UCSD-AML1 (cell line): ENCODE results near the gene KIF25.

Source experiments
- DNase-seq: peaks from one replicate; lab custom pipeline; 2025; ENCODE audit not compliant: unreplicated experiment; lab: John Stamatoyannopoulos, UW

The KIF25 gene

DNA sequence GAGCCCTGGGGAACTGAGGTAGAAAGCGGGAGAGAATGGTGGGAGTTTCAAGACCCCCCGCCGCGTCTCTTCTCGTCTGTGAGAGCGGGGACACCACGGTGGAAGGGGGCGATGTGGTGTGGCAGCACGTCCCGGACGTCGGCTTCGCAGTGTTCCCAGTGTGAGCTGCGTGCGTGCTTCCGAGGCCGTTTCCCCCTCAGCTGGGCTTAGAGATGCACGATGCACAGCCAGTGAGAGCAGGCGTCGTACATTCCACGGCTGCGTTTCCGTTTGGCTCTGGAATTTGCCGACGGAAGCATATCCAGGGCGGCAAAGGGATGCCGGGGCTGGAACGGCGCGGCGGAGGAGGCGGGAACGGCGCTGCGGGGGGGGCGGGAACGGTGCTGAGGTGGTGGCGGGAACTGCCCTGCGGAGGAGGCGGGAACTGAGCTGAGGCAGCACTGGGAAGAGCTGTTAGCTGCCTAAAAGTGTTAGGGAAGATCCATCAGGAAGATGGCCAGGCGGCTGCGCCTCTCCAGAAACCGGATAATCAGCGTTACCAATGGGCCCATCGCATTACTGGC lies 37.7 kb downstream of the KIF25 start:
- no peak for DNase-seq

DNA sequence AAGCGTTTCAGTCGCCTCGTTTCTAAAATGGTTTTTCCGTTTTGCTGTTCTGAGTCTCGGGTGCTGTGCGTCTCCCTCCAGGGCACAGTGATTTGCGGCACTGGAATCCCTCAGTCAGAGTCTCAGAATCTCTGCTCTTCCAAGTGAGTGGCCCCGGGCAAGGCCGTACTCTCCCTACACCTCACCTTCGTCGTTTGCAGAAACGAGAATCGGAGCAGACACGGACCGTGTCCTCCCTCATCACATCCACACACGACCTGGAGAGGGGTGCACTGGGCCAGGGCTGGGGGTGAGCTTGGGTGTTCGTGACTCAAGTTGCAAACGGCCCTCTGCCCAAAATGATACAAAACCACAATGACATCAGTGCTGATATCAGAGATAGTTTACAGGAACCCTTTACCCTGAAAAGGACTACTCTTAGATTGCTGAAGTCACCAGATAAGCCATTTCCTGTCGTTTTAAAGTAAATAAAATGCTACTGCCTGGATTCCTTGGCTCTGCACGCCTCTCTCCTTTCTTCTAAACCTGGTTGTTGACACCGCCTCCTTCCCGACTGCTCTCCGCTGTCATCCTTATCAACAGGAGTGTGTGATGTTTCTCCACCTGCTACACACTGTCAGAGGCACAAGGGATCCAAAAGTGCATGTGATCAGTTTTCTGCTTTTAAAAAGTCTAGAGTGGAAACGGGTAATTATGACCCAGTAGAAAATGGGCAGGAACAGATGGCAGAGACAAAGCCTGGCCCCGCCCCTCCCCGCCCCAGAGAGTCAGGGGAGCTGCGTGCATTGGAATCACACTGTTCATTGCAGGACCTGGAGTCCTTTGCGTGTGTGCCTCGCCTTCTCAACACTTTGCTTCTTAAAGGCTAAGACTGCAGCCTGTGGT lies 38.4 kb downstream of the KIF25 start:
- no peak for DNase-seq

DNA sequence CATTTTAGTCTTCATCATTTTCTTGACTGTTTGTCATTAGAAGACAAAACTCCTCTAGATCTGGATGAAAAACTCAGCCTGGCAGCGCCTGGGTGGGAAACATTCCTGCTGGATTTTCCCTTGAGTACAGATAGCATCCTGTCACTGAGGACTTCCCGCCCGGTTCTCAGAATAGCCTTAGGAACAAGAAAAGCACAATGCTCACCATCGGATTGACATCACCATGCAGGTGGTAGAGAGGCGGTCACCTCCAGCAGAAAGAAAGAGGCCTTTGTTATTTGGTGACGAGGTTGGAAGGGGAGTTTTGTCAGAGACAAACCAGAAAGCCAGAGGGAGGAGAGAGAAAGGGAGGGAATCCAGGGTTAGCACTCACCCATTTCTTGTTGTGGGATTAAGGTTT lies 39.8 kb downstream of the KIF25 start:
- no peak for DNase-seq

DNA sequence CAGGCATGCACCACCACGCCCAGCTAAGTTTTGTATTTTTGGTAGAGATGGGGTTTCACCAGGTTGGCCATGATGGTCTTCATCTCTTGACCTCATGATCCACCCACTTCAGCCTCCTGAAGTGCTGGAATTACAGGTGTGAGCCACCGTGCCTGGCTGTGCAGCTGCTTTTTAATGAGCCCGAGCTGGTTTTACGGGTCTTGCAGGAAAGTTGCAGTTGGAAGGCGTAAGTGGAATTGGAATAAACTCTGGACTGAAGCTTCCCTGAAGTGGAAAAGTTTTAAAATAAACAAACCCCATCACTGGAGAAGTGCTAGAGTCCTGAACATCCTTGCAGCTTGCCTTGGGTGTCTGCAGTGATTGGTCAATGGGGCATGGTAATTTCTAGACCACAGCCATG lies 40.4 kb downstream of the KIF25 start:
- DNase-seq: no peak

DNA sequence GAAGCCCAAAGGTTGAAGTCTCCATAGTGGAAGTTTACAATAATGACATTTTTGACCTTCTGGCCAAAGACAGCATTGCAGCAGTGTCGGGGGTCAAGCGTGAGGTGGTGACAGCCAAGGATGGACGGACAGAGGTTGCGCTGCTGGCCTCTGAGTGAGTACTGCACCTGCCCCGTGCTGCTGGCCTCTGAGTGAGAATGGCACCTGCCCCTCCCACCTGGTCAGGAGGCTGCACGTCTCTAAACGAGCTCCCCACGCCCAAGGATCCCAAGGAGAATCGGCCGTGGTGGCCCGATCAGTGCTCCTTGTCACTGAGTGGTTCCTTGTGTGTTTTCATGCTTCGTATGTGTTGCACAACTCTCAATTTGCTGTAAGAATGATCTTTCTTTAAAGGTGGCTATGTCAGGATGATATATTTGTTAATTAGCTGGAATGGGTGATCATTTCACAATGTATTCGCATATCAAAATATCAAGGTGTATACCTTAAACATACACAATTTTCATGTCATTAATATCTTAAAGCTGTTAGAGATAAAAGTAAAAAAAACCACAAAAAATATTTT lies 41.2 kb downstream of the KIF25 start:
- no peak for DNase-seq

DNA sequence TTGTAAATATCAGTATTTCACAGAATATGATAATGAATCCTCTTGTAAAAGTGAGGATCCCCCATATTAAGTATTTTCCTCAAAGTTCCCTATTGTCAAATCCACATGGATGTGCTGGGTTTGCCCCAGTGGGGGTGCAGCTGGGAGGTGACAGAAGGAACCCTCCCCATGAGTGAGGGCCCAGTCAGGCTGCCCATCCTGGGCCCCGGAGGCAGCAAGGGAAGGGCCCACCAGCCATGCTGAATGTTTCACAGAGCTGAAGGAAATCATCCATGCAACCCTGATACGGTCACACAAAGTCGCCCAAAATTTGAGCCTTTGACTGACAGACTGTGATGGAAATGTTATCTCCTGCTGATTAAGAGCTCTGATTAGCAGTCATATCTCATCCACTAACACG lies 41.8 kb downstream of the KIF25 start:
- no peak for DNase-seq

DNA sequence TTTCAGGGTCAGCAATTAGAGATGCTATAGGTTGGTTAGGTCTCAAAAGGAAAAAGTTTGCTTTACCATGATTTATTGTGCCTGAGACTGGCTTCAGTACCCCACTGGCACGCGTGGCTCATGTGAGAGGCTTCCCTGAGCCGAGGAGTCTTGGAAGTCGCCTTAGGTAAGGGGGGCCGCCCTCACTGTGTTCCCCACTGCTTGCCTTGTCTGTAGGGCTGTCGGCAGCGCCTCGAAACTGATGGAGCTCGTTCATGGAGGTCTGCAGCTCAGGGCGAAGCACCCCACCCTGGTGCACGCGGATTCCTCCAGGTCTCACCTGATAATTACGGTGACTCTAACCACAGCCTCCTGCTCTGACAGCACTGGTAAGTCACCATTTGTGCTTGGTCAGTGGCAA lies 42.4 kb downstream of the KIF25 start:
- no peak for DNase-seq

DNA sequence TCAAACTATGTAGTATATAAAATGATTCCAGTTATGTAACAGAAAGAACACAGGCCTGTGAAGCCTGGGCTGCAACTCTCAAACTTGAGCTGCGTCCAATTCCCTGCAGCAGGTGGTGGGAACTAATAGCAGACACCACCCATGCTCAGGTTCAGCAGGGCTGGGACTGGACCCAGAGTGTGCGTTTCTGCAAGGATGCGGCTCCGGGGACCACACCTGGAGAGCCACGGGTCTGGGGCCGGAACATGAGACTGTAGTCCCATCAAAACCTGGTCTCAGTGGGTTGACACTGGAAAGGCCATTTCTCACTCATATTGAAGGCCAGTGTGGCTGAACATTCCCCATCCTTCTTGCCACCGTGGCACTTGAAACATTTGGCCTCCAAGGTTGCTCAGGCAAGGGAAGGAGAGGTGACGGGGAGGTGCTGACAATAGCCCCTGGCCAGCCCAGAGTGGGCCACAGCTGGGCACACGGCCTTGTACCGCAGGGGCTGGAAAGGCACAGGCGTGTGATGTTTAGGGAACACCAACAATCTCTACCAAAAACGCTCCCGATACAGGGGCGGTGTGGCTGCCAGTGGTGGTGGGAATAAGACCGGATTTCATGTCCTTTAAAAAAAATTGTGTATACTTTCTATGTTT lies 43.5 kb downstream of the KIF25 start:
- DNase-seq: no peak

DNA sequence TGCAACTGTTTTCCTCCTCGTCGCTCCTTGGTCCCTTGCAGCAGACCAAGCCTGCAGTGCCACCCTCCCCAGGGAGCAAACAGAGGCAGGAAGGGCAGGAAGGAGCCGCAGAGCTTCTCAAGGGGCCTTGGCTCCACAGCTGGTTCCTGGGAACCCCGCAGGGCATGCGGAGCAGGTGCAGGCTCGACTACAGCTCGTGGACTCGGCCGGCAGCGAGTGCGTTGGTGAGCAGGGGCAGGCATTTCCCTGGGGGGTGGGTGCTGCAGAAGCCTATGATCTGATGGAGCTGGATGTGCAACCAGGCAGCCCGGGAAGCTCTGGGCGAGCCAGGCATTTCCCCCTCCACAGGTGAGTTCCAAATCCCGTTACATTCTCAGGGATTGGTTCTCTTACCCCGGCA lies 44.5 kb downstream of the KIF25 start:
- DNase-seq: no peak

DNA sequence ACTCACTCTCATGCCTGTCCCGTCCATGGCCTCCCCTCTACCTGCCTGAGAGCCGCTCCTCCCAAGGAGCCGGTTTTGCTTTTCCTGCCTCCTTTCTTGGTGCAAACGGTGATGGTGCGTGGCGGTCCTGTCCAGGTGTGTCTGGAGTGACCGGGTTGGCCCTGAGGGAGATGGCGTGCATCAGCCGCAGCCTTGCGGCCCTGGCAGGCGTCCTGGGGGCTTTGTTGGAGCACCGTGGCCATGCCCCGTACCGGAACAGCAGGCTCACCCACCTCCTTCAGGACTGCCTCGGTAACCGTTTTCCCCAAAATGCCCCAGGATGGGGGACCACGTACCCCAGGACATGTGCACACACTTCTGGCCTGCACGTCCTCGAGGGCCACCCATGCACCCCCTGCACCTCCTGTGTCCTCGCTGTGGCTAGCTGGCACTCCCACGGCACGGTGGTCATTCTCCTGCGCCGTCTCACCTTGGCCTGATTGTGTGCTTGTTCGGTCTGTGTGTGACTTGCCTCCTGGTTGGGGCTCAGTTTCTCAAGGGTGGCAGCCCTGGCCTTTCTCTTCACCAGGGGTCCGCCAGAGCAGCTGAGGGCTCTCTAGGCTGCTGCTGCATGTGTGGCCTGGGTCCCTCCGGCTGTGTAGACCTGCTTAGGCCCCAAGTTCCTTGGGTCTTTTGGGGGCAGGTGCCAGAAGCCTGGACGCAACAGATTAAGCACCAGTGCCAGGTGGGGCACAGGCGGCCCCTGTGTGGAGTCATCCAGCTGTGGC lies 45.1 kb downstream of the KIF25 start:
- no peak for DNase-seq

DNA sequence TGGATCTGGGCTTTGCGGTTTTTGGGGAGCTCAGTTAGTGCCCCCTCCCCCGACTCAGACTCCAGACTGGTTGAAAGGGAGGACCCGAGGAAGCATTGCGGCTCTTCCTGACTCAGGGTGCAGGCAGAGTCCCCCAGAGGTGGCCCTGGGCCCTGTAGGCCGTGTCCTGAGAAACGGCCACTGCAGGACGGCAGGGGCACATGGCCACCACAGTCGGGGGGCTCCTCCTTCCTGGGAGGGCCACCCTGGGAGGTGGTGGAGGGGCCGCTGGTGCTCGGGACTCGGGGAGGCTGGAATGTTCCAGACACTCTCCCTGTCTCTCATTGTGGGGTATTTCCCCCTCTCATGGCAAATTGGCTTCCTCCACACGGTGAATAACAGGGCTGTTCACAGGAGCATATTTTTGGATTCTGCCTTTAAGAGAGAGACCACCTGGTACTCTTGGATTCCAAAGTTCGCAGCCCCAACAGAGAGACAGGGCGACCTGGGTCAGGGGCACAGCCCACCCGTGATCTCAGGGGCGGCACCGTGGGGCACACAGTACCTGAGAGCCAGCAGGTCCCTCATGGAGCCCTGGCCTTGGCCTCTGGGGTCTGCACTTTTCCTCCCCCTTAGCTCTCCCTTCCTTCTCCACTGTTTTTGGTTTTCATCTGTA lies 45.8 kb downstream of the KIF25 start:
- DNase-seq: no peak

DNA sequence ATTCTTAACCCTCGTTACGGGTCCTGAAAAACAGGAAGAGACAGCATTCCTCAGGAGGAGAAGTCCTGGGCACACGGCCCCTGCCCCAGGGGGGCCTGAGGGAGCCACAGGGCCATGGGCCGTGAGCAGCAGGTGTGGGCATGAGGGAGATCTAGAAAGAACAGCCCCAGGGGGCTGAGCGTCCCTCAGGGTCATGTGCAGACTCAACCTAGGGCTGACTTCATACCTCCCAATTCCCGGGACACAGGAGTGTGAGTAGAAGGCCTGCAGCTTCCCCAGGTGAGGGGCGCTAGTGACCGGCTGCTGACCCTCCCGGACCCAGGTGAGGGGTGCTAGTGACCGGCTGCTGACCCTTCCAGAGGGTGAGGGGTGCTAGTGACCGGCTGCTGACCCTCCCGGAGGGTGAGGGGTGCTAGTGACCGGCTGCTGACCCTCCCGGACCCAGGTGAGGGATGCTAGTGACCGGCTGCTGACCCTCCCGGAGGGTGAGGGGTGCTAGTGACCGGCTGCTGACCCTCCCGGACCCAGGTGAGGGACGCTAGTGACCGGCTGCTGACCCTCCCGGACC lies 46.5 kb downstream of the KIF25 start:
- no peak for DNase-seq

DNA sequence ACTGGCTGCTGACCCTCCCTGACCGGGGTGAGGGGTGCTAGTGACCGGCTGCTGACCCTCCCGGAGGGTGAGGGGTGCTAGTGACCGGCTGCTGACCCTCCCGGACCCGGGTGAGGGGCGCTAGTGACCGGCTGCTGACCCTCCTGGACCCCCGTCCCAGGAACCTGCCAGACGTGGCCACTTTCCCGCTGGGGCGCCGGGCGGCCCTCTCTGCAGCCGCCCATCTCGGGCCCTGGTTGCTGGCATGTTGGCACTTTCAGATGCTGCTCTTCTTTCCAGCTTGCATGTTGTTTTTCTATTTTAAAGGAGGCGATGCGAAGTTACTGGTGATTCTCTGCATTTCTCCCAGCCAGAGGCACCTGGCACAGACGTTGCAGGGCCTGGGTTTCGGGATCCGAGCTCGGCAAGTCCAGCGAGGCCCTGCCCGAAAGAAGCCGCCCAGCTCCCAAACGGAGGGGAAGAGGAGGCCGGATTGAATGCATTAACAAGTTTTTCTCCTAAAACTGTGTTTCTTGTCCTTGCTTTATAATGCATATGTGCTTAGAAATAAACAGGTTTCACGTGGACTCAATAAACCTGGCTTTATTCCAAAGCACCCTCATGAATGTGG lies 47.2 kb downstream of the KIF25 start:
- no peak for DNase-seq

DNA sequence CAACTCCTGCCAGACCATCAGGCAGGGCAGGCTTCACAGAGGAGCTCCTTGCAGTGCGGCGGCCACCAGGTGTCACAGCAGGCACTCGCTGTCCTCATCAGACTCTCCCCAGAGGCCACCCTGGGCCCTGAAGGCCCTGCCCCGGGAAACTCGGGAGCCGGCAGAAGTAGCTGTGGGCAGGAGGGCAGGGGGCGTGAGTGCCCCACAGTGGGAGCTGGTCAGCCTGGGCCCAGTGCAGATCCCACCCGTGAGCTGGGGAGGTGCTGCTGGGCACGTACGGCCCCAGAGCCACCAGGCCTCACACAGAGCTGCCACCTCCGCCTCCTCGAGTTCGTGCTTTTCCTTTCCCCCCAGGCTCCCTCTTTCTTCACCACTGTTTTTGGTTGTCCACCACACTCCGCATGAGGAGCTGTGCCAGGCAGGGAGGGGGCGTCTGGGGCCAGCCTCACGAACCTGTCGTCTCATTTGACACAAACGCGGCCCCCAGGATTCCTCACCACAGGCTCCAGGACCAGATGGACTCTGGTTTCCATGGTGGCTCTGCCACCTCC lies 47.7 kb downstream of the KIF25 start:
- DNase-seq: no peak

DNA sequence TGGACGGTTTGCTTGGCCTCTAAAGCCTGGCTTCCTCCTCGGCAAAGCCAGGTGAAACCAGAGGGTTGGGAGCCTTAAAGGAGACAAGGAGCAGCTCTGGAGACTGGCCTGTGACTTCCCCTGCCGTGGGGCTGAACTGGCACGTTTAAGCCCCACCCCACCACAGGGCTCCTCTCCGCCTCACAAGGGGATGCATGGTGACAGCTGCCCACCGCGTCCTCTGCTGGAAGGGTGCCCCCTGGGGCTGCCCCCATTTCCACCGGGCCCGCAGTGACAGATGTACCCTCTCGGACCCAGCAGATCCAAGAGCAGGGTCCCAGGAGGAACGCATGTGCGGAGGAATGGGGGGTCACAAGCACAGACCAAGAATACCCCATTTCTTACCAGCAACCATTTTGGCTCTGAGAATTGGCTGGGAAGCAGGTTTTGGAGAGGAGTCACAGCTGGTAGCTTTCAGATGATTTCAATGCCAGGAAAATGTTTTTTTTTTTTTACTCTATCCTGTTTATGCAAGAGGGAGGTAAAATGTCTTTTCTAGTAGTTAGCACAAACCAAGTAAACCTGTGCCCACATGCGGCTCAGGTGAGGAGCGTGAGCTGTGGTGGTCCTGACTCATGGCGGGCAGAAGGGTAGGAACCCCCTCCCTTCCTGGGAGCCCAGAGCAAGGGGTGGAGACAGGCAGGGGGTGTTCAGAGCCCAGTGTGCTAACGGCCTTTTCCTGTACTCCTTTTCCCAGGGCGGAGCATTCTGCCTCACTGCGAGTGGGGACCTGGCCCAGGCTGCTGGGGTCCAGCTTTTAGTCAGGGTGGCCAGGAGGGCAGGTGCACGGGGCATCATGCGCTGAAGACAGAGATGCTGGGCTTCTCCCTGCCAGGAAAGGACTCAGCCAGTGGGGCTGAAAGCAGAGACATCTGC lies 48.5 kb downstream of the KIF25 start:
- DNase-seq: no peak

DNA sequence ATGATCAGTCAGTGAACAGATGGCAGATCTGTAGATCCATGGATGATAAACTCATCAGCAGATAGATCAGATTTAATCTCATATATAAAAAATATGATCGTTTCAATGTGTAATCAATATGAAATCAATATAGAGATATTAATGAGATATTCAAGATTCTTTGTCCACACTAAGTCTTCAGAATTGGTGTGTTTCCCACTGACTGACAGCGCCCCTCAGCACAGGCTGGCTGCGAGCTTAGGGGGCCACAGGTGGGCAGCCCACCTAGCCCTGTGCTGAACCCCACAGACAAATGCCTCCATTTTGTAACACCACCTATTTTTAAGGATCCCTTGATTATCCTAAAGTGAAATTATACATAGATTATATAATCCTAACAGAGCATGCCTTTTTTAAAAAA lies 49.2 kb downstream of the KIF25 start:
- DNase-seq: no peak

DNA sequence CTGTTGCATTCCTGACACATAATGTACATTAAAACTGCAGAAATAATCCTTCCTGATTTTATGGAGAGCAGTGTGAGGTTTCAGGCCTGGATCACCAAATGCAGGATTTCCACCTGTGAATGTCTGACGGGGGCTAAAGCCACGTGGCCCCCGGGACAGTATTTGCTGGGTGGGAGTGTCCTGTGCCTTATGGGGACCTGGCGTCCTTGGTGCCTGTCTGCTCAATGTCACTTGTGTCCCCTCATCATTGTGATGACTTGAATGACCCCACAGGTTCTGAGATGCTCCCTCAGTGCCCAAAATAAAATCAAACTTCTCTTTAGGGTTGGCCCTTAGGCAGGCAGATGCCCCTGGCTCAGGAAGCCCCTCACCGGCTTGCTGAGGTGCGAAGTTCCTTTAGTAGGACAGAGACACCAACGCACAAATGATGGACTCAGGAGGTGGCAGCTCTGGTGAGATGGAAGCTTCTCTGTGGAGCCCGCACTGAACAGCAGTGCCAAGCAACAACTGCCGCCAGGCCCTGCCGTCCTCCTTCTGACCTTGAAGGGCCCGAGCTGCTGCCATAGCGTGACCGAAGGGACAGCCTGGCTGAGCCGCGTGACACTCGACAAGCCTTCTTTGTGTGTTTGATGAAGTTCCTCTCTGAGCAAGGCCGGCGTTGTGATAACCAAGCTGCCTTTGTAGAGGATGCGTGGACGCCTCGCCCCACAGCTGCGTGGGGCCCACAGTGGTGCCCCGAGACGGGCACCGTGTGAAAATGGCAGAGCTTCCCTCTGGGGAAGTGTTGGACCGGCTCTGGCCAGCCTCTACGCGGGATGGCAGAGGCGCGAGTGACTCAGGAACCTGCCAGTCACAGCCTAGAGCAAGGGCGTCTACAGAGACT lies 50.6 kb downstream of the KIF25 start:
- no peak for DNase-seq

DNA sequence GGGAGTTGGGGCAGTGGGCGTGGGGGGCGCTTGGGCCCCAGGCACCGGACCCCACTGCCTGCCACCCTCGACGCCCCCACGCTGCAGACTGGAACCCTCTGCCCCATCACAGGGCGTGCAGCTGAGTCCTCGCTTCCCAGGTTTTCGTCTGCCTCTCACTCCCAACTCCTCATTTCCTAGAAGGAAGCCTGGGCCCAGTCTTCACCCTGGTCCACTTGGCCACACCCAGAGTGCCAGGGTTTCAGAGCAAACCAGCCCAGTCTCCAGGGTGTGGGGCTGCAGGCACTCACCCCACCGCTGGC lies 51.2 kb downstream of the KIF25 start:
- DNase-seq: no peak
